Measurements from ENCODE around the gene TSPAN5.
A peak's percentile ranks its signal among the peaks of the same experiment; 100 is the strongest.

Gene TSPAN5

GRCh38 chr4:98507299-98507698 lies 151.1 kb downstream of the TSPAN5 start:
- no peak for DNase-seq (ENCODE audit: low read depth in 1 of 2, low spot score in 1 of 2)
- in situ Hi-C loops (cut with HindIII; ENCODE audit: low pct_unique_long_range_greater_than_20kb, low sequenced_read_pairs): no loop called here
- TF ChIP-seq JUND (IDR thresholded peaks at IDR 0.05; ENCODE audit: low read depth): no peak

DNA sequence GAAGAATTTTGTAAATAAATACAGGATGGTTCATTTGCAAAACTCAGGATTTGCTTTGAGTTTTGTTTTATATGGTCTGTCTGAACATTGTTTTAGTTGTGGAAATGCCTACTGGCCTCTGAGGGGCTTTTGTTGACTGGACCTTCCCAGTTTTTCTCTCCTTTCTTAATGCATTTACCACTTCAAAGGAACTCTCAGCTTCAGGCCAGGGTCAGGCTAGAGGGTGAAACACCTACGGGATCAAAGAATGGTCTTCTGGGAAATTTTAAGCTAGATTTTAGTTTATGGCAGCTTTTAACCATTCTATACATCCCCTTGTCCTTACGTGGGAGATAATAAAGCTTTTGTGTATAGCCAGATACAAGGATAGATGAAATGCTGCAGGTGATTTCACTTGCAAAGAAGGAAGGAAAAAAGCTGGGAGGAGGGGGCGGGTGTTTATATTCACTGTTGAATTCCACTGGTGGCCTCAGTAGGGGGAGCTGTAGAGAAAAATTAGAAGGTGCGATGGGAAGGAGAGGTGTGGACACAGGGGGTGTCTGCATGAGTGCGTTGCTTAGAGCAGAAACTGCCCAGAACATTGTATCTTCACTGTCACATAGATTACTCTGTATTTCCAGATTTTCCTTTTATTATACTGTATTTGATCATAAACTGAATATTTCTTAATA lies 151.8 kb downstream of the TSPAN5 start:
- TF ChIP-seq JUND (IDR thresholded peaks at IDR 0.05; ENCODE audit: low read depth): no peak
- in situ Hi-C loops (cut with HindIII; ENCODE audit: low pct_unique_long_range_greater_than_20kb, low sequenced_read_pairs): no loop called here
- peak in 1 of 2 experiments; percentile 45 for DNase-seq (ENCODE audit: low read depth in 1 of 2, low spot score in 1 of 2)

DNA sequence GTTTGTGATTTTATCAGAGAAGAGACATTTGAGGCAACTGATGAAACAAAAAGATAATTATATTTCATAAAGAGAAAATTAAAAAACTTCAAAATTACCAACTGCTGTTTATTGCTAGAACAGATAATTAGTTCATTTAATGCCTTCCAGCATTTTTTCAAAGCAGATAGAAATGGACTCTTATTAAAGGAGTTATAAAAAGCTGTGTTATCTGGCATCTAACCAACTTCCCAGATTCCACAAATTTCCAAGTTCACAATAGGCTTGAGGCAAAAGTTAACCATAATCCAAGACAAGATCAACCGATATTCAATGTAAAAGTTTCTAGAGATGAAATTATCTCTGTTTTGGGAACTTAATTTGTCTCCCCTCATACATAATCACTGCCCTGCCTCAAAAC lies 152.4 kb downstream of the TSPAN5 start:
- DNase-seq (ENCODE audit: low read depth in 1 of 2, low spot score in 1 of 2): no peak

DNA sequence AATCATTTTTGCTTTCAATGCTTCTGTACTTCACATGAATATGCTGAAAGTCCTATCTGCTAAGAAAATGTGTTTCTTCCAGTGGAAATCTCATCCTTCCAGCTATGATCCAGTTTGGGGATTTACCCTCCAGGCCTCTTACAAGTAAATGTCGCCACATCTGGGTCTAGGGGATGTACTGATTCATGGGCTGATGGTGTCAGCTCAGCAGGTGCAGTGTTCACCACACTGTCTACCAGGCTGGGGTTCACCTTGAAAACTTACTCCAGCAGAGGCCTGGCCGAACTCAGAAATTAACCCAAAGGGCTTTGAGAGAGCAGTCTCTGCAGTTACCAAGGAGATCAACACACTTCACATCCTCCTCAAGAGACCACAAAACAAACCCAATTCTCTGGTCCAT lies 154.3 kb downstream of the TSPAN5 start:
- DNase-seq (ENCODE audit: low read depth in 1 of 2, low spot score in 1 of 2): no peak
- in situ Hi-C loops (cut with HindIII; ENCODE audit: low pct_unique_long_range_greater_than_20kb, low sequenced_read_pairs): no loop called here

More for the DNA sequence above, 152.4 kb downstream of the TSPAN5 start:
- in situ Hi-C loops (cut with HindIII; ENCODE audit: low pct_unique_long_range_greater_than_20kb, low sequenced_read_pairs): no loop called here
- TF ChIP-seq JUND (IDR thresholded peaks at IDR 0.05; ENCODE audit: low read depth): no peak

DNA sequence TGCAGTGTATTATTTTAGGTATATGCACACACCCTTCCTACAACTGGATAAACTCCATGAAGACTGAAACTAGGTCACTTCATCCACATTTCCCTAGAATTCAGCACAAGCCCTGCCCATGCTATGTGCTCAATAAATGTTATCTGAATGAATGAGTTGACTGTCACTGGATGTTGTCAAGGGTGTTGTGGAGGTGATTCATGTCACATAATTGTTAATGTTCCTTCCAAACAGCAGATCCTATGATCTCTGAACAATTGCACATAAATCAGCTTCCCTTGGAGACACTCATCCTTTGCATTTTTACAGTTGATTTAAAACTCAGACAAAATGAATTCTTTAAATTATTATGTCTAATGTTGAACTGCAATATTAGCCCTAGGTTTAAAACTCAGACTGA lies 154.7 kb downstream of the TSPAN5 start:
- TF ChIP-seq JUND (IDR thresholded peaks at IDR 0.05; ENCODE audit: low read depth): no peak

More for the DNA sequence above, 154.3 kb downstream of the TSPAN5 start:
- no peak for TF ChIP-seq JUND (IDR thresholded peaks at IDR 0.05; ENCODE audit: low read depth)

DNA sequence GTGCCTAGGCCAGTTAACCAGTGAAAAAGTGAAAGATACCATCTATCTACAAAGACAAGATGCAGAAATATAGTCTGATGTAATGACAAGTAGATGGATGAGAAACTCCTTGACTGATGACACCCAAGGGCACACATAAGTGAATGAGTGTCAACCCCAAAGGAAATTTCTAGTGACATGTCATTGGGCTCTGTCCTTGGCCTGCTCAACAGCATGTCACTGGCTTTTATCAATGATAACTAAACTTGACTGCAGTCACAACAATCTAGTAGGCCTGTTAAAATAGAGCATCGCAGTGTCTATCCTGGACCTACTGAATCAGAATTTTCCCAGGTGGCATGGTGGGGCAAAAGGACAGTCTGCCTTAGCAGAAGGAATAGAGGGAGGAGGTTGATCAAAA lies 155.8 kb downstream of the TSPAN5 start:
- in situ Hi-C loops (cut with HindIII; ENCODE audit: low pct_unique_long_range_greater_than_20kb, low sequenced_read_pairs): no loop called here
- DNase-seq (ENCODE audit: low read depth in 1 of 2, low spot score in 1 of 2): no peak
- no peak for TF ChIP-seq JUND (IDR thresholded peaks at IDR 0.05; ENCODE audit: low read depth)

More for the DNA sequence above, 154.7 kb downstream of the TSPAN5 start:
- no peak for DNase-seq (ENCODE audit: low read depth in 1 of 2, low spot score in 1 of 2)
- in situ Hi-C loops (cut with HindIII; ENCODE audit: low pct_unique_long_range_greater_than_20kb, low sequenced_read_pairs): no loop called here

DNA sequence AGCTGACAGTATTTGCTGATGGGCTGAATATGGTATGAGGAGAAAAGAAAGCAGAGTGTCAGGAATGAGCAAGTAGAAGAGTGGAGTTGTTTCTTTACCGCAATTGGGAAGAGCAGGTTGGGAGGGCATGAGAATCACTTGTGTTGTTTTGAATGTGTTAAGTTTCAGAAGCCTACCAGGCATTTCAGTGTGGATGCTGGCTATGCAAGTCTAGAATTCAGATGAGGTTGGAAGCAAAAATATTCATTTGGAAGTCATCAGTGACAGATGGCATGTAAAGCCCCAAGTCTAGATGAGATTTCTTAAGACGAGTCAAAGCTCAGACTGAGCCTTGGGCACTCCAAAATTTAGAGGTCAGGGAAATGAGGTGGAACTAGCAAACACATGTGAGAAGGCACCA lies 156.4 kb downstream of the TSPAN5 start:
- TF ChIP-seq JUND (IDR thresholded peaks at IDR 0.05; ENCODE audit: low read depth): no peak
- in situ Hi-C loops (cut with HindIII; ENCODE audit: low pct_unique_long_range_greater_than_20kb, low sequenced_read_pairs): no loop called here

GRCh38 chr4:98501383-98501782 lies 157.0 kb downstream of the TSPAN5 start:
- no peak for TF ChIP-seq JUND (IDR thresholded peaks at IDR 0.05; ENCODE audit: low read depth)
- DNase-seq (ENCODE audit: low read depth in 1 of 2, low spot score in 1 of 2): no peak
- in situ Hi-C loops (cut with HindIII; ENCODE audit: low pct_unique_long_range_greater_than_20kb, low sequenced_read_pairs): no loop called here

More for the DNA sequence above, 156.4 kb downstream of the TSPAN5 start:
- no peak for DNase-seq (ENCODE audit: low read depth in 1 of 2, low spot score in 1 of 2)

DNA sequence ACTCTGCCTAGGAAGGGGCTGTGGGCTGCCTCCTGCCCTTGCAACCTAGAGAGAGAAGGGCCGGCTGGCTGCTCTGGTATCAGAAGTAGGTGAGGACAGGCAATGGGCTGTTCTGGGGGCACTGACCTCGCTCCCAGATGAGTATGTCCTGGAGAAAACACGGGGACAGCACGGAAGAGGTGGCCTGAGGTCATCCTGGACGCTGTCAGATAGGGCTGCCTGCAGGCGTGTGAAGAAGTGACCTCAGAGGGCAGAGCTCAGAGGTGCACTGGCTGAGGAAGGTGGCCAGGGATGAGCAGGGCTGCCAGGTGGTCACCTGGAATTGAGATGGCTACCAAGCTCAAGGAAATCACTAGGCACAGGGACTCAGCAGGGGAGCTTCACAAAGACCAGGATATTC lies 159.6 kb downstream of the TSPAN5 start:
- in situ Hi-C loops (cut with HindIII; ENCODE audit: low pct_unique_long_range_greater_than_20kb, low sequenced_read_pairs): no loop called here
- no peak for TF ChIP-seq JUND (IDR thresholded peaks at IDR 0.05; ENCODE audit: low read depth)
- no peak for DNase-seq (ENCODE audit: low read depth in 1 of 2, low spot score in 1 of 2)

- TF ChIP-seq JUND (IDR thresholded peaks at IDR 0.05; ENCODE audit: low read depth): no peak
Measured at GRCh38 chr4:98496152-98496845, 162.1 kb downstream of the TSPAN5 start.

DNA sequence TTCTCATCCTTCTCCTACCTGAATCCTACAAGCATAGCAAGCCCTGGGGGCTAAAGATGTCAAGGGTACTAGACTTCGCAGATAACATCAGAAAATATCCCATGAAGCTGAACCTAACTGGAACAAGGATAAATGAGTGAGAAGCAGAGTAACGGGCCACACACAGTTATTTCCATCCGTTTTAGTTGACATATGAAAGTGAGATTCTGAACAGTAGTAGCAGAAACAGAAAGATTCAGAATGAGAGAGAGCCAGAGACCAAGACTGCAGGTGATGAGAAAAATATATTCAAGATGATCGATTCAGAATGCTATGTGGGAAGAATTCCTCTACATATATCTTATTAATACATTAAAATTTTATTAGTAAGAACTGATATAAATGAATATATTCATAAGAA lies 165.1 kb downstream of the TSPAN5 start:
- DNase-seq (ENCODE audit: low read depth in 1 of 2, low spot score in 1 of 2): no peak
- no peak for TF ChIP-seq JUND (IDR thresholded peaks at IDR 0.05; ENCODE audit: low read depth)
- in situ Hi-C loops (cut with HindIII; ENCODE audit: low pct_unique_long_range_greater_than_20kb, low sequenced_read_pairs): no loop called here

More at GRCh38 chr4:98496152-98496845, 162.1 kb downstream of the TSPAN5 start:
- no peak for DNase-seq (ENCODE audit: low read depth in 1 of 2, low spot score in 1 of 2)
- in situ Hi-C loops (cut with HindIII; ENCODE audit: low pct_unique_long_range_greater_than_20kb, low sequenced_read_pairs): no loop called here

- TF ChIP-seq JUND (IDR thresholded peaks at IDR 0.05; ENCODE audit: low read depth): no peak
- no peak for DNase-seq (ENCODE audit: low read depth in 1 of 2, low spot score in 1 of 2)
- in situ Hi-C loops (cut with HindIII; ENCODE audit: low pct_unique_long_range_greater_than_20kb, low sequenced_read_pairs): no loop called here
Measured at GRCh38 chr4:98491899-98492559, 166.4 kb downstream of the TSPAN5 start.

DNA sequence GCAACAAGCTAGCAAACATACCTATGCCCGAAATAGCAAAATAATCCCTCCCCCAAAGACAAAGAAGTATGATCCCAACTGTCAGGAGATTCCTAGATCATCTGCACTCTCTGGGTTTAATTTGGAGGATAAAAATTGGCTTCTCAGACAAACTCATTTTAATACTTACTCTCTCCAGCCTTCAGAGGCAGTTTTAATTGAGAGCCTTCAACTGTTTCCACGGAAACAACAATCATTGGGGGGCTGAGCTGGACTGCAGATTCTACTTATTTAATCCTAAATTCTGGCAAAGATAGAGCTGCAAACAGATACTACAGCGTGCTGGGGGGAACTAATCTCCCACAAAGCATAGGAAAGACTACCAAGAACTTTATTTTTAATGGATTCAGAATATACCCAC lies 168.2 kb downstream of the TSPAN5 start:
- TF ChIP-seq JUND (IDR thresholded peaks at IDR 0.05; ENCODE audit: low read depth): no peak
- DNase-seq (ENCODE audit: low read depth in 1 of 2, low spot score in 1 of 2): no peak
- in situ Hi-C loops (cut with HindIII; ENCODE audit: low pct_unique_long_range_greater_than_20kb, low sequenced_read_pairs): no loop called here

Measured in T47D (cell line).